Breast epithelium (tissue), 4 donors: Measurements from ENCODE around the gene NEURL3. TPM values are rescaled to one million over a fixed set of nuclear protein-coding genes. Genes with fewer than 3 reads are reported as not detected.

ENCODE experiments used
- DNase-seq, 2 donors: peaks; one replicate each; pipeline ENCODE4 v3.0.0-alpha.2; 2019; ENCODE audit warnings: low spot score in 2 of 2
- H3K27ac ChIP-seq, 2 donors: fragments of 200-600 bp; sonication (generic) in 1 of 2; one replicate each; pipeline ENCODE4 v1.5.1; 2016 to 2019; ENCODE audit warnings: mild to moderate bottlenecking in 1 of 2
- H3K27me3 ChIP-seq, 2 donors: fragments of 200-600 bp; sonication (generic) in 1 of 2; one replicate each; pipeline versions ENCODE4 v1.5.1 to v1.6.0; 2017 to 2019; ENCODE audit warnings: control low read depth in 1 of 2, mild to moderate bottlenecking in 1 of 2
- H3K36me3 ChIP-seq: fragments of 200-600 bp; one replicate; pipeline ENCODE4 v1.5.1; 2019
- H3K4me1 ChIP-seq, 2 donors: fragments of 200-600 bp; sonication (generic); one replicate each; pipeline ENCODE4 v1.5.1; 2016 to 2019; ENCODE audit warnings: control low read depth in 1 of 2
- H3K4me3 ChIP-seq, 3 donors: fragments of 200-600 bp; sonication (generic); 1 replicate in 2 of 3; 2 replicates in 1 of 3; pipeline ENCODE4 v1.5.1; 2016 to 2019; ENCODE audit warnings: mild to moderate bottlenecking in 3 of 3, moderate library complexity in 2 of 3
- H3K9me3 ChIP-seq, 2 donors: fragments of 200-600 bp; sonication (generic) in 1 of 2; one replicate each; pipeline ENCODE4 v1.5.1; 2016 to 2019; ENCODE audit warnings: control low read depth in 1 of 2
- CTCF ChIP-seq, 3 donors: fragments of 450-650 bp; IDR thresholded peaks; one replicate each; pipeline ENCODE4 v1.5.1; 2016 to 2017; ENCODE audit warnings: antibody characterized with exemption in 3 of 3, mild to moderate bottlenecking in 3 of 3, moderate library complexity in 3 of 3
- POLR2A ChIP-seq: fragments of 450-650 bp; IDR thresholded peaks from one replicate; pipeline ENCODE4 v1.6.1; 2016; ENCODE audit warnings: antibody characterized with exemption, mild to moderate bottlenecking, moderate library complexity
- POLR2AphosphoS5 ChIP-seq, 3 donors: sonication (generic); formaldehyde crosslinking; IDR thresholded peaks; one replicate each; pipeline ENCODE4 v1.6.1; 2017; ENCODE audit warnings: antibody characterized with exemption in 3 of 3
- intact Hi-C: fragments of 100-400 bp; cut with DNase I; formaldehyde crosslinking; loops from one replicate; pipeline ENCODE4 v1.15.1; 2023; ENCODE audit warnings: low total_unique reads
- total RNA-seq, 3 donors: library from RNA; depleted of rRNA; stranded (reverse); fragments of >200 nt; gene quantifications; one replicate each; pipeline ENCODE4 v1.1.0, GENCODE V29; 2016

Gene NEURL3
- total RNA-seq, 3 donors from 2014 or later: 4.3 to 6.1 TPM; not detected in 1

DNA sequence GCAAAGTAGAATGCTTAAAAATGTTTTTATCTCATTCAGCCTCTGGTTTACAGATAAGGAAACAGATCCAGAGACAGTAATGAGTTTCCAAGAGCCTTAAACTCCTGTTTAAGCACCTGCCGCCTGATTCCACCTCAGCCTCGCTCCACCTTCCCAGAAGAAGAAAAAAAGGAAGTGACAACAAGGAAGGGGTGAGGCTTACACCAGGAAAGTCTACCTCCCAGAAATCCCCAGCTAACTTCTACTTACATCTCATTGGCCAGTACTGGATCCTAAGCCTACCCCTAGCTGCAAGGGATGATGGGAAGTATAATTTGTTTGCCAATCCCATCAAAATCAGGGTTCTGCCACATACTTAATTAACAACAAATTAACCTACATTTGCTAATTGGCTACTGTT, 16.1 kb upstream of the NEURL3 start:
- no peaks in the 10 kb centered on the region for H3K4me1 ChIP-seq
- intact Hi-C loops: loop anchor here (10.0 kb wide), 1 partner anchor 196 kb away; the partner anchor contains the start of gene ITPRIPL1
- TF ChIP-seq POLR2A (no peak), POLR2AphosphoS5 (IDR thresholded peaks at IDR 0.05) (no peak), CTCF (IDR thresholded peaks at IDR 0.05) (no peak)
- H3K4me3 ChIP-seq: no peak overlapping the region
- peaks cover 0 to 5% of the 10 kb centered on the region in 2 donors for H3K9me3 ChIP-seq
- H3K27me3 ChIP-seq: no peaks in the 10 kb centered on the region
- no peaks in the 10 kb centered on the region for H3K36me3 ChIP-seq
- DNase-seq: no peak
- no peak overlapping the region for H3K27ac ChIP-seq

DNA sequence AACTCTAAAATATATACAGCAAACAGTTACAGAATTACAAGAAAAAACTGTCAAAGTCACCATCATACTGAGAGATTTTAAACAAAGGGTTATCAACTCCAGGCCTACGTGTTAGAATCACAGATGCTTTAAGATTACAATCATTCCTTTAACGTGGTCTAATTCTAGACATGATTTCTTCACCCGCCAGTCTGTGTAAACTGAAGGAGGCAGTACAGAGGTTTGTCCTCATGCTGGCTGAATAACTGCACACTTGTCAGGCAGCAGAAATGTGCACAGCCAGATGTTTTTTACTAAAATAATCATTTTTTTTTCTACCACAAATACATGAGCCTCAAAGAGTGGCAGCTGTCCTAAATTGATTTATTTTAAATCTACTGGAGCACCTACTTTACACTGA, 15.5 kb upstream of the NEURL3 start:
- Histone ChIP-seq H3K4me1 (no peaks in the 10 kb centered on the region), H3K27ac (no peak overlapping the region), H3K27me3 (no peaks in the 10 kb centered on the region), H3K4me3 (no peak overlapping the region), H3K36me3 (no peaks in the 10 kb centered on the region), H3K9me3 (peaks cover 0 to 5% of the 10 kb centered on the region in 2 donors)
- no peak for DNase-seq
- TF ChIP-seq POLR2A: no peak
- no peak for TF ChIP-seq POLR2AphosphoS5 (IDR thresholded peaks at IDR 0.05)
- TF ChIP-seq CTCF (IDR thresholded peaks at IDR 0.05): no peak
- intact Hi-C loops: loop anchor here (10.0 kb wide), 1 partner anchor 196 kb away; the partner anchor contains the start of gene ITPRIPL1

- no peaks in the 10 kb centered on the region for H3K4me1 ChIP-seq
- intact Hi-C loops: loop anchor here (10.0 kb wide), 1 partner anchor 195 kb away; the partner anchor contains the start of gene ITPRIPL1
- no peaks in the 10 kb centered on the region for H3K27me3 ChIP-seq
- no peak overlapping the region for H3K27ac ChIP-seq
- no peak for DNase-seq
- H3K4me3 ChIP-seq: no peak overlapping the region
- H3K9me3 ChIP-seq: peaks cover 0 to 5% of the 10 kb centered on the region in 2 donors
- H3K36me3 ChIP-seq: no peaks in the 10 kb centered on the region
- TF ChIP-seq POLR2A (no peak), CTCF (IDR thresholded peaks at IDR 0.05) (no peak), POLR2AphosphoS5 (IDR thresholded peaks at IDR 0.05) (no peak)
These were observed 15.1 kb upstream of the NEURL3 start for GRCh38 chr2:96520231-96520630.

- Histone ChIP-seq H3K36me3 (no peaks in the 10 kb centered on the region), H3K4me1 (no peaks in the 10 kb centered on the region), H3K9me3 (peaks cover 0 to 5% of the 10 kb centered on the region in 2 donors), H3K27ac (no peak overlapping the region), H3K4me3 (no peak overlapping the region), H3K27me3 (no peaks in the 10 kb centered on the region)
- DNase-seq: no peak
- intact Hi-C loops: no loop called here
- TF ChIP-seq POLR2AphosphoS5 (IDR thresholded peaks at IDR 0.05) (no peak), CTCF (IDR thresholded peaks at IDR 0.05) (no peak), POLR2A (no peak)
These were observed 11.9 kb upstream of the NEURL3 start for GRCh38 chr2:96517079-96517478.

DNA sequence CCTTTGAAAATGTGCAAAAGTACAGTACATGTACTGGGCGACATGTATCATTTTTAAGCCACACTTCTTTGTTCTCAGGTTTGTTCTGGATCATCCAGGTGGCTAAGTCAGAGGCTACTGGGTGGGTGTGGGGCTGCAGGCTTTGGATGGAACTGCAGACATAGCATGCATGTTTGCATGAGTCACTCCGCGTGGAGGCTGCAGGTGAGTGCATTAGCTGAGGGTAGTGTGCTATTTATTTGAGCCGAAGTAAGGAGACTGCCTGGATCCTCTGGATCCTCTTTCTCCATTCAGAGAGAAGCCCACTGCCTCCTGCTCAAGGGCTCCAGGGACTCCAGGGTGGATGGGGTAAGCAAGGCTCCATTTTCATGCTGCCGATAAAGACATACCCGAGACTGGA, 9.4 kb upstream of the NEURL3 start:
- Histone ChIP-seq H3K36me3 (no peaks in the 10 kb centered on the region), H3K4me3 (no peak overlapping the region), H3K9me3 (peaks cover 0 to 5% of the 10 kb centered on the region in 2 donors), H3K27me3 (no peaks in the 10 kb centered on the region), H3K4me1 (no peaks in the 10 kb centered on the region), H3K27ac (no peak overlapping the region)
- TF ChIP-seq POLR2AphosphoS5 (IDR thresholded peaks at IDR 0.05): no peak
- no peak for TF ChIP-seq POLR2A
- no peak for TF ChIP-seq CTCF (IDR thresholded peaks at IDR 0.05)
- DNase-seq: peak in 1 of 2 donors; percentile 10
- intact Hi-C loops: no loop called here
